ENCODE measurements around the gene RPGRIP1.

GRCh38 chr14:21256539-21257393, 23.1 kb upstream of the RPGRIP1 start:
- TF ChIP-seq POLR2A (IDR thresholded peaks at IDR 0.05): no peak
- TF ChIP-seq, protein P1, sequence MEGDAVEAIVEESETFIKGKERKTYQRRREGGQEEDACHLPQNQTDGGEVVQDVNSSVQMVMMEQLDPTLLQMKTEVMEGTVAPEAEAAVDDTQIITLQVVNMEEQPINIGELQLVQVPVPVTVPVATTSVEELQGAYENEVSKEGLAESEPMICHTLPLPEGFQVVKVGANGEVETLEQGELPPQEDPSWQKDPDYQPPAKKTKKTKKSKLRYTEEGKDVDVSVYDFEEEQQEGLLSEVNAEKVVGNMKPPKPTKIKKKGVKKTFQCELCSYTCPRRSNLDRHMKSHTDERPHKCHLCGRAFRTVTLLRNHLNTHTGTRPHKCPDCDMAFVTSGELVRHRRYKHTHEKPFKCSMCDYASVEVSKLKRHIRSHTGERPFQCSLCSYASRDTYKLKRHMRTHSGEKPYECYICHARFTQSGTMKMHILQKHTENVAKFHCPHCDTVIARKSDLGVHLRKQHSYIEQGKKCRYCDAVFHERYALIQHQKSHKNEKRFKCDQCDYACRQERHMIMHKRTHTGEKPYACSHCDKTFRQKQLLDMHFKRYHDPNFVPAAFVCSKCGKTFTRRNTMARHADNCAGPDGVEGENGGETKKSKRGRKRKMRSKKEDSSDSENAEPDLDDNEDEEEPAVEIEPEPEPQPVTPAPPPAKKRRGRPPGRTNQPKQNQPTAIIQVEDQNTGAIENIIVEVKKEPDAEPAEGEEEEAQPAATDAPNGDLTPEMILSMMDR (IDR thresholded peaks at IDR 0.05): no peak

All from ovary (tissue), 3 donors.